Neural cell (in vitro differentiated cells): ENCODE data around the gene CDH12. TPM values are rescaled to one million over a fixed set of nuclear protein-coding genes. Genes with fewer than 3 reads are reported as not detected.
A peak's percentile ranks its signal among the peaks of the same experiment; 100 is the strongest.

Experiments
- H2AFZ ChIP-seq: fragments of 200-600, 300-800 bp; sonication (generic), shearing (Covaris generic); 2 replicates; pipeline ENCODE4 v1.6.0; 2014; ENCODE audit warnings: low read depth, mild to moderate bottlenecking, antibody characterized with exemption, low read length, moderate library complexity
- H3F3A ChIP-seq: fragments of 200-600 bp; shearing (Covaris generic); 2 replicates; pipeline ENCODE4 v1.6.1; 2016; ENCODE audit warnings: mild to moderate bottlenecking, moderate library complexity, mixed read lengths, antibody characterized with exemption, low read length; ENCODE audit not compliant: insufficient read depth, poor library complexity, severe bottlenecking
- H3K27ac ChIP-seq: fragments of 200-600, 300-800 bp; sonication (generic), shearing (Covaris generic); 2 replicates; pipeline ENCODE4 v1.5.1; 2014; ENCODE audit warnings: mild to moderate bottlenecking, low read length, moderate library complexity
- H3K27me3 ChIP-seq: fragments of 300-800, 200-600 bp; sonication (generic), shearing (Covaris generic); 2 replicates; pipeline ENCODE4 v1.6.0; 2014; ENCODE audit warnings: mild to moderate bottlenecking, low read depth, low read length, moderate library complexity; ENCODE audit not compliant: insufficient read depth
- H3K36me3 ChIP-seq: fragments of 300-800, 200-600 bp; sonication (generic), shearing (Covaris generic); 2 replicates; pipeline ENCODE4 v1.5.1; 2014; ENCODE audit warnings: mild to moderate bottlenecking, antibody characterized with exemption, low read length, moderate library complexity; ENCODE audit not compliant: insufficient read depth
- H3K4me2 ChIP-seq: fragments of 300-800, 200-600 bp; sonication (generic), shearing (Covaris generic); 2 replicates; pipeline ENCODE4 v1.6.0; 2014; ENCODE audit warnings: mild to moderate bottlenecking, low read length
- H3K4me3 ChIP-seq: fragments of 300-800, 200-600 bp; sonication (generic), shearing (Covaris generic); 2 replicates; pipeline ENCODE4 v1.5.1; 2014; ENCODE audit warnings: mild to moderate bottlenecking, low read length, moderate library complexity
- H3K79me2 ChIP-seq: fragments of 200-600 bp; shearing (Covaris generic); replicated peaks from 2 replicates; pipeline ENCODE4 v1.6.0; 2014; ENCODE audit warnings: mild to moderate bottlenecking, low read length, moderate library complexity; ENCODE audit not compliant: insufficient read depth
- H3K9ac ChIP-seq: fragments of 300-800, 200-600 bp; sonication (generic), shearing (Covaris generic); 2 replicates; pipeline ENCODE4 v1.6.1; 2016; ENCODE audit warnings: mild to moderate bottlenecking, low read length, mixed read lengths
- H3K9me2 ChIP-seq: fragments of 200-600 bp; shearing (Covaris generic); 2 replicates; pipeline ENCODE4 v1.6.1; 2016; ENCODE audit warnings: mild to moderate bottlenecking, low read length, mixed read lengths; ENCODE audit not compliant: insufficient read depth
- H3K9me3 ChIP-seq: fragments of 200-600, 300-800 bp; sonication (generic), shearing (Covaris generic); 2 replicates; pipeline ENCODE4 v1.6.1; 2016; ENCODE audit warnings: mild to moderate bottlenecking, mixed run types, low read length, moderate library complexity, mixed read lengths
- H4K20me1 ChIP-seq: fragments of 200-600 bp; shearing (Covaris generic); 2 replicates; pipeline ENCODE4 v1.6.1; 2016; ENCODE audit warnings: mild to moderate bottlenecking, mixed run types; ENCODE audit not compliant: insufficient read depth
- EP300 ChIP-seq: fragments of 450-650 bp; conservative IDR thresholded peaks from 2 replicates; pipeline ENCODE4 v1.6.1; 2014; ENCODE audit warnings: antibody characterized with exemption, mild to moderate bottlenecking, moderate library complexity; ENCODE audit not compliant: poor library complexity, severe bottlenecking
- EZH2 ChIP-seq: fragments of 200-600, 300-800 bp; shearing (Covaris generic), sonication (generic); IDR thresholded peaks from 2 replicates; pipeline ENCODE4 v1.6.1; 2014; ENCODE audit warnings: antibody characterized with exemption, low read length, borderline replicate concordance, mild to moderate bottlenecking; ENCODE audit not compliant: insufficient read depth, poor library complexity, severe bottlenecking
- MXI1 ChIP-seq: fragments of 450-650 bp; conservative IDR thresholded peaks from 2 replicates; pipeline ENCODE4 v1.6.1; 2014; ENCODE audit warnings: antibody characterized with exemption, mild to moderate bottlenecking; ENCODE audit not compliant: poor library complexity, severe bottlenecking
- POLR2AphosphoS5 ChIP-seq: IDR thresholded peaks from 2 replicates; pipeline ENCODE4 v1.6.1; 2012
- RAD21 ChIP-seq: fragments of 450-650 bp; conservative IDR thresholded peaks from 2 replicates; pipeline ENCODE4 v1.6.1; 2014; ENCODE audit warnings: antibody characterized with exemption, mild to moderate bottlenecking, moderate library complexity
- REST ChIP-seq: IDR thresholded peaks from 2 replicates; pipeline ENCODE4 v1.6.1; 2012; ENCODE audit warnings: borderline replicate concordance
- SMC3 ChIP-seq: fragments of 450-650 bp; conservative IDR thresholded peaks from 2 replicates; pipeline ENCODE4 v1.6.1; 2014; ENCODE audit warnings: antibody characterized with exemption, mild to moderate bottlenecking, moderate library complexity; ENCODE audit not compliant: poor library complexity
- TAF1 ChIP-seq: IDR thresholded peaks from 2 replicates; pipeline ENCODE4 v1.6.1; 2012; ENCODE audit warnings: low read depth
- polyA plus RNA-seq: library from polyadenylated mRNA; depleted of rRNA; stranded (reverse); fragments of >200 nt; gene quantifications from 2 replicates; pipeline ENCODE4 v1.2.3, GENCODE V29; 2014
- TF ChIP-seq, protein P1 (sequence below): fragments of 450-650 bp; IDR thresholded peaks from 2 replicates; pipeline ENCODE4 v1.5.1; 2014; ENCODE audit warnings: antibody characterized with exemption, mild to moderate bottlenecking, moderate library complexity; ENCODE audit not compliant: poor library complexity, severe bottlenecking

Gene CDH12
- polyA plus RNA-seq, 1 donor from 2014 or later: 2.1 TPM

DNA sequence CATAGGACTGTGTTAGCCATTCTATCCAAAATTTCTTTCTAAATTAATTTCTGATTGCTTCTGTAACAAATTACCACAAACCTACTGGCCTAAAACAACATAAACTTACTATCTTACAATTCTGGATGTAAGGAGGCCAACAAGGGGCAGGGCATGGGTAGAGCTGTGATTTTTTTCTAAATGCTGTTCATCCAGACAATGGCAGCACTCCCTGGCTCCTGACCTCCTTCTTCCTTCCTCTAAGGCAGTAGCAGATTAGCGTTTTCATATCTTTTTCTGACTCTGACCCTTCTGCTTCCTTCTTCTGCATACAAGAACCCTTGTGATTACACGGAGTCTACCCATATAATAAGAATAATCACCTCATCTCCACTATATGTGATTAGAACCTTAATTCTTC, 1005.8 kb downstream of the CDH12 start:
- no peaks in the 10 kb centered on the region for H3K79me2 ChIP-seq
- H3K36me3 ChIP-seq: no peaks in the 10 kb centered on the region
- TF ChIP-seq POLR2AphosphoS5 (no peak), EZH2 (no peak), EP300 (no peak), RAD21 (no peak), SMC3 (no peak), TAF1 (no peak), REST (no peak), MXI1 (no peak)
- TF ChIP-seq, protein P1, sequence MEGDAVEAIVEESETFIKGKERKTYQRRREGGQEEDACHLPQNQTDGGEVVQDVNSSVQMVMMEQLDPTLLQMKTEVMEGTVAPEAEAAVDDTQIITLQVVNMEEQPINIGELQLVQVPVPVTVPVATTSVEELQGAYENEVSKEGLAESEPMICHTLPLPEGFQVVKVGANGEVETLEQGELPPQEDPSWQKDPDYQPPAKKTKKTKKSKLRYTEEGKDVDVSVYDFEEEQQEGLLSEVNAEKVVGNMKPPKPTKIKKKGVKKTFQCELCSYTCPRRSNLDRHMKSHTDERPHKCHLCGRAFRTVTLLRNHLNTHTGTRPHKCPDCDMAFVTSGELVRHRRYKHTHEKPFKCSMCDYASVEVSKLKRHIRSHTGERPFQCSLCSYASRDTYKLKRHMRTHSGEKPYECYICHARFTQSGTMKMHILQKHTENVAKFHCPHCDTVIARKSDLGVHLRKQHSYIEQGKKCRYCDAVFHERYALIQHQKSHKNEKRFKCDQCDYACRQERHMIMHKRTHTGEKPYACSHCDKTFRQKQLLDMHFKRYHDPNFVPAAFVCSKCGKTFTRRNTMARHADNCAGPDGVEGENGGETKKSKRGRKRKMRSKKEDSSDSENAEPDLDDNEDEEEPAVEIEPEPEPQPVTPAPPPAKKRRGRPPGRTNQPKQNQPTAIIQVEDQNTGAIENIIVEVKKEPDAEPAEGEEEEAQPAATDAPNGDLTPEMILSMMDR: no peak

DNA sequence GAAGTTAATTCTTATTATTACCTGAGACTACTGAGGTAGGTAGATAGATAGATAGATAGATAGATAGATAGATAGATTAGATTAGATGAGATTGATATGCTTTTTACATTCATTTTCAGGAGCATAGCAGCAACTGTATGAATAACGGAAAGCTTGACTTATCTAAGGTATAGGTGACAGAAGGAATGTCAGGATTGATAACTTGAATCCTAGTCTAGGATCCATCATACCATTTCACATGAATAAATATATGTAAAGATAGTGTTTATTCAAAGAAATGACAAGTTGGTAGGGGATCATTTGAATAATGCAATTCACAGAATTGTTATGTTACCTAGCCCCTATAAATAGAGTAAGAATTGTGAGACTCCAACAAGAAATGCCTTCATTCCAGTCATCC, 1008.2 kb downstream of the CDH12 start:
- no peaks in the 10 kb centered on the region for H3K79me2 ChIP-seq
- TF ChIP-seq EP300 (peak; percentile 68), REST (peak; percentile 80), SMC3 (no peak), RAD21 (no peak)
- H3K27ac ChIP-seq: no peak overlapping the region
- no peak overlapping the region for H3K4me2 ChIP-seq
- no peaks in the 10 kb centered on the region for H4K20me1 ChIP-seq
- no peaks in the 10 kb centered on the region for H3K9me3 ChIP-seq
- H3K9me2 ChIP-seq: no peaks in the 10 kb centered on the region
- H3K9ac ChIP-seq: no peak overlapping the region
- no peaks in the 10 kb centered on the region for H3K36me3 ChIP-seq
- H3K27me3 ChIP-seq: no peaks in the 10 kb centered on the region
- no peak overlapping the region for H2AFZ ChIP-seq
- no peak overlapping the region for H3K4me3 ChIP-seq
- no peaks in the 10 kb centered on the region for H3F3A ChIP-seq

More for the DNA sequence above, 1005.8 kb downstream of the CDH12 start:
- Histone ChIP-seq H3K27ac (no peak overlapping the region), H4K20me1 (no peaks in the 10 kb centered on the region), H3K9me2 (no peaks in the 10 kb centered on the region), H2AFZ (no peak overlapping the region), H3K4me2 (no peak overlapping the region), H3F3A (no peaks in the 10 kb centered on the region), H3K9ac (no peak overlapping the region), H3K9me3 (no peaks in the 10 kb centered on the region), H3K27me3 (no peaks in the 10 kb centered on the region), H3K4me3 (no peak overlapping the region)
